NCI-H226 (cell line): Measurements from ENCODE around the gene SSBP3.

Source experiments
- DNase-seq: peaks from one replicate; pipeline ENCODE4 v3.0.0-alpha.2; 2015

The SSBP3 gene

DNA sequence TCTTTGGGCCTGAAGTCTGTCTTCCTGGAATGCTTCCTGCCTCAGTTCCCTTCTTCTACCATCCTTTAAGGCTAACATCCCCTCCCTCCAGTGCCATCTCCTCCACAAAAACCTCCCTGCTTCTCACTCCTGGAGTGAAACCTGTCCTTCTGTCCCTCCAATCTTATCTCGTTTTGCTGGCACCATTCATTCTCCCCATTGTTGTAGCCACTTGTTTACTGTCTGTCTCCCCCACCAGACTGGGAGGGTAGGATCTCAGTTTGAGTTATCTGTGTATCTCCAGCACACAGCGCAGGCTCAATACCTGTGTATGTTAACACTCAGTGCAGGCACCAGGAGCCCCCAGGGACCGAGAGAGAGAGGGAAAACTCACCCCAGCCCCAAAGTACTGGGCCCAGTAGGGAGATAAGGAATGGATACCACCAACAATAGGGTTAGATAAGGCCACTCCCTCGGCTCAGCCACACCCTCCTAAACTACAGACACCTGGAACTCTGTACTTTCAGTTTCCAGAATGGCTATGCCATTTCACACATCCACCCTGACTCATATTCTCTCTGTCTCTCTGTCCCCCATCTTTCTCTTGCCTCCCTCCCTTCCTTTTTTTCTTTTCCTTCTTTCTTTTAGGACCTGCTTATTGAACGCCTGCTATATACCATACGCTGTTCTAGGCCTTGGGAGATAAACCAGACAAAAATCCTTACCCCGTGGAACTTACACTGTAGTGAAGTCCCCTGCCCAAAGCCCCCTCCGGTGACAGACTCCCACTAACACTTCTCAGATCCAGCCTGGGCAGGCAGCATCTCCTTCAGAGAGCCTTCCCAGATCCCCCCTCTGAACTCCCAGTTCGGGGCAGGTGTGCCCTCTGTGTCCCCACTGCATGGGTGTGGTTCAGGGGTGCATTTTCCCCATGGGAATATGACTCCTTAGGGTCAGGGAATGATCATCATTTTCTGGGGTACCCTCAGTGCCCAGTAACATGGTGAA is 3.3 kb upstream of the SSBP3 start:
- DNase-seq: no peak

- peak; percentile 73 for DNase-seq
These were observed 2.2 kb upstream of the SSBP3 start for GRCh38 chr1:54408147-54409066.

DNA sequence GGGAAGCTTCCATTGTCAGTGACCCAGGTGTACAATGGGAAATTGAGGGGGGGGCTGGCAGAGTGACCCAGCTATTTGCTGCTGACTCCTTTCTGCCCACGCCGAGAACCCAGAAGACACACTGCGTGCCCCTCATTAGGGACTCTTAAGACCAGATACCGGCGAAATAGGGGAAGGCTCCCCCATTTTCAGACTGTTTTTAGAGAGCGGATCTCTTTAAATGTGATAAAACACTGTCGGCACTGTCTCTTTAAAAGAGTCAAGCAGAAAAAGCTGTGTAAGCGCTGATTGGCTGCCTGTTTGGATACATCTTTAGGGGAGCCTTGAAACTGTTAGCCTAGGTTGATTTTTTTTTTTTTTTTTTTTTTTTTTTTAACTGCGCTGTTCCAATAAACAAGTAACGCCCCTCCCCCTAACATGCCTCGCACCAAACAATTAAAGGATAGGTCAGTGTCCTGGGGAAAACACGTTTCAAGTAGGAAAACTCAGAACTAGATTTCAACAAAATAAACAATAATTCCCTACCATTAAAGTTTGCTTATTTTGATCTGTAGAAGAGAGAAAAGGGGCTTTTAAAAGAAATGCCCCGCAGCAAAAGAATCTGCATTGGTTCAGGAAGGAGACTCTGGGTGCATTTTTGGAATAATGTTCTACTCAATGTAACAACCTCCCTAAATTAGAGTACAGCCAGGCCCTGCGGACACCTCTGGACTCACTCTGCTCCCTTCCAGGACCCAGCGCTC is 1.4 kb upstream of the SSBP3 start:
- peak; percentile 84 for DNase-seq

DNA sequence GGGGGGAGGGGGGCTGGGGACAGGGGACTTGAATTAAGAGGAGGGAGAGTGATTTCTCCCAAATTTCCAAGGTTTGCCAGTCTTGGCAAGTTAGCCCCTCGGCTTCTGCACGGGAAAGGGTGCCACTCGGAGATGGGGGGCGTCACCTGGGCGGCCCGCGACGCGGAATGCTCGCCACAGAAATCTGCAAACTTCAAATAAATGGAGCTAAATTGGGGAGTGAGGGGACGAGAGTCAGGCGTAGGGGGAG is 885 bp upstream of the SSBP3 start:
- no peak for DNase-seq

DNA sequence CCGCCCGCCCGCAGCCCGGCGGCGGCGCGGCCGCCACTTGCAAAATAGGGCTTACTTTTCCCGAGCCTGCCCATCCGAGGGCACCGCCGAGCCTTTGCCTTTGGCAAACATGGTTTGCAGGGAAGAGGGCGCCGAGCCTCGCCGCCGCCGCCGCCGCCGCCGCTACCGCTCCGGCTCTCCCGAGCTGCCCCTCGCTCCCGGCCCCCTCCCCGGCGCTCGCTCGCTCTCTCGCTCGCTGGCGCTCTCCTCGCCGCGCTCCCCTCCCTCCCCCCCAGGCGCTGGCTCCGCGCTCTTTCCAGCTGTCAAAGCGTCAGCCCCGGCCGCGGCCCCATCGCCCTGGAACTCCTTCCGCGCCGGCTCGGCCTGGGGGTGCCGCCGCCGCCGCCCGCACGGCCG is 298 bp downstream of the SSBP3 start:
- no peak for DNase-seq

DNA sequence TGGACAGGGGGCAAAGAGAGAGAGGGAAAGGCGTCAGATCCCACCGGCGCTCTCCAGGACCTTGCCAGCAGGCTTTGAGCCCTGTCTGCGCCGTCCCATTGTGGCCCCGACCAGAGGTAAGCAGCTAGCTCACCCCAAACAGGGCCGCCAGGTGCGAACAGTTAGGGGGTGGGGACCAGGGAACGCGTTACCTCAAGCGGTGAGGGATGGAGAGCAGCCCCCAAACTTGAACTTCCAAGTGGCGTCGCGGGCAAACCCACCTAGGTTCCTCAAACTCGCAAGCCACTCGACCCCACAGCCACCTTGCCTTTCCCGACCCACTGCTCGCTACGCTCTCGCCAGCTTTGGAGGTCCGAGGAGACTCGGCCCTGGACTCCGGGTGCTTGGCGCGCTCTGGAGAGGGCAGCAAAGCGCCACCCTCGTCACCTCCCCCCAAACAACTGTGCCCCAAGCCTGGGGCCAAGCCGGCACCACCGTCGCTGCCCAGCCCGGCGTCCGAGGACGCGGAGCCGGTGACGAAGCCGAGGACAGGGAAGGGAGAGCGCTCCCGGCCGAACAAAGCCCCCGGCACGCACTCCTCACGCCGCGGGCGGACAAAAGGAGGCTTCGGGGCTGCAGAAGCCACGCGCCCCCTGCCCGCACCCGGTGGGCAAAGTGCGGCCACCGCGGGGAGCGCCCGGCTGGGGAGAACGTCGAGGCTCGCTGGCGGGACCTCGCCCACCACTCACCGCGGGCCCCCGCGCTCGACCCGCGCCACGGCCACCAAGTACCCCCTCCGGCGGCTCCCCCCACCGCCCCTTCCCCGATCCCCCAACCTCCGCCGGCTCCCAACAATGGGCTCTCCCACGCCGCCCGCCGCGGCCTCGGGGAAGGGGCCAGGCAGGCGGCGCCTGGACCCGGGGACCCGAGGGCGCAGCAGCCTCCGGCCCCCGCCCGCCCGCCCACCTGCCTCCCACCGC is 976 bp downstream of the SSBP3 start:
- DNase-seq: no peak

- no peak for DNase-seq
These were observed 1.9 kb downstream of the SSBP3 start for GRCh38 chr1:54404263-54404662.

GRCh38 chr1:54403808-54404261 is 2.4 kb downstream of the SSBP3 start:
- peak; percentile 18 for DNase-seq

GRCh38 chr1:54403405-54403804 is 2.8 kb downstream of the SSBP3 start:
- DNase-seq: no peak

- no peak for DNase-seq
These were observed 3.3 kb downstream of the SSBP3 start for GRCh38 chr1:54402896-54403295.

DNA sequence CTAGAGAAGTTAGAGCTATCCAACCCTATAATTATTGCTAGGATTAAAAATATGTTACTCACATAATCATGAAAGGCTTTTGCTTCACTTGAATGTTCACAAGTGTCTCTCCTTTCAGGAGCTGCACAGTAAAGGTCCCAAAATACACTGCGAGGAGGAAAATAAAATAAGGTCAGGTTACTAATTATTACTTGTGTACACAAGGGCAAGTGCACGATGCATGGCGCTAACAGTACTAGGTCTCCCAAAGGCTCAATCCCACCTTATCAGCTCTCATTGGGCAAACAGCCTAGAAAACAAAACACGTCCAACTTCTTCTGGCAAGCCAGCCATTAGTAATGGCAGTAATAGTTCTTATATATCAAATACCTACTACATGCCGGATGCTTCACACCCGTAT is 4.4 kb downstream of the SSBP3 start:
- no peak for DNase-seq

GRCh38 chr1:54400329-54400728 is 5.9 kb downstream of the SSBP3 start:
- no peak for DNase-seq

- DNase-seq: no peak
These were observed 6.4 kb downstream of the SSBP3 start for GRCh38 chr1:54399765-54400164.

DNA sequence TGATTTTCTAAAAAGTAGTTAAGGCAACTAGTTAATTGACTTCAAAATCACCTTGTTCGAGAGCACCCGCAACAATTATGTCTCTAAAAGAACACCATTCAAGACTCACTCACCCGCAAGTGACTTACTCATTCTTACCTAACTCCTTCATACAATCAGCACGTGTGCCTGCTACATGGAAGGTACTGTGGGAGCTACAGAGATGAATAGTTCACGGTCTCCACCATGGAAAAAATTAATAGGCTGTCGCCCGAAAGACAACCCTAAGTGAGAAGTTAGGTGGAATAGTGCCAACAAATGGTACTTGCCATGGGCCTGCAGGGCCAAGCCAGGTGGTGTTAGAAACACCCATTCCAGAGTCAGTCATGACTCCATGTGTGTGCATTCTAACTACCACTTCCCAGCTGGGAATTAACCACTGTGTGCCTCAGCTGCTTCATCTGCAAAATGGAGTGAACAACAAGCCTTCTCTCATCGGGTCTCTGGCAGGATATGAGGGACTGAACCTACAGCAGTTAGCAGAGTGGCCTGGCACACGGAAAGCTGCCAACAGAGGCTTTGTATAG is 7.1 kb downstream of the SSBP3 start:
- no peak for DNase-seq

DNA sequence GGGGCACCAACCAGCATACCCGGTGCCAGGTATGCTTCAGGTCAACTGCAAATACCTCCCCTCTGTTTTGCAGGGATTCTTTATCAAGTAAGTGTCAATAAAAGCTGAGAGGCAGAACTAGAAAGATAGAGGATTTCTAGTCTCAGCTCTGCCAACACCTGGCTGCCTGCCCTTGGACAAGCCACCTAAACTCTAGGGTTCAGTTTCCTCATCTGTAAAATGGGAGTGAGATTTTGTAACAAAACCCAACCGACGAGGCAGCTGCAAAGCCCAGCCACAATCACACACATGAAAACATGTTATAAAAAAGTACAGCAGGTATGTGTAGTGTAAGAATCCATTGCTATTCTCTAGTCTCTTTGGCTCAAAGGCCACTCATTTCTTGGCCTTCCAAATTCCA is 8.2 kb downstream of the SSBP3 start:
- no peak for DNase-seq

DNA sequence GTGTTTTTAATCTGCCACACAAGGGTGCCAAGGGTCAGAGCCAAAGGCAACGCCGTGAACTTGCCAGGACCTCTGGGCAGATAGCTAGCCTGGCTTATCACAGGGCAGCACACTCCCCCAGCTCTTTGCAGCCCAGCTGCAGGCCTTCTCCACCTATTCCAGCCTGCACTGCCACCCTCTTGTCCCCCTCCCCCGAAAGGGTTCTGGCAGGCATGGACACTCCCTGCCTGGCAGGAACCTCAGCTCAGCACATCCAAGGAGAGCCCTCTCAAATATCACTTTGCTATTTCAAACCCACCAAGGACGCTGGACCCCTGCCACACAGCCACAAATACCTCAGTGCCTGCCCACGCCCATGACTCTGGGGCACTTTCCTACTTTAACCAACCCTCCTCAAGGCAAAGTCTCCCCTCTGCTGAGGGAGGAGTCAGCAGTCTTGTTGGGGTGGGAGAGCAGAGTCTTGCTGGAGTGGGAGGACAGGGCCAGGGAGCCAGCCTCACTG is 9.1 kb downstream of the SSBP3 start:
- peak; percentile 43 for DNase-seq

- DNase-seq: no peak
These were observed 9.8 kb downstream of the SSBP3 start for GRCh38 chr1:54396261-54396933.

DNA sequence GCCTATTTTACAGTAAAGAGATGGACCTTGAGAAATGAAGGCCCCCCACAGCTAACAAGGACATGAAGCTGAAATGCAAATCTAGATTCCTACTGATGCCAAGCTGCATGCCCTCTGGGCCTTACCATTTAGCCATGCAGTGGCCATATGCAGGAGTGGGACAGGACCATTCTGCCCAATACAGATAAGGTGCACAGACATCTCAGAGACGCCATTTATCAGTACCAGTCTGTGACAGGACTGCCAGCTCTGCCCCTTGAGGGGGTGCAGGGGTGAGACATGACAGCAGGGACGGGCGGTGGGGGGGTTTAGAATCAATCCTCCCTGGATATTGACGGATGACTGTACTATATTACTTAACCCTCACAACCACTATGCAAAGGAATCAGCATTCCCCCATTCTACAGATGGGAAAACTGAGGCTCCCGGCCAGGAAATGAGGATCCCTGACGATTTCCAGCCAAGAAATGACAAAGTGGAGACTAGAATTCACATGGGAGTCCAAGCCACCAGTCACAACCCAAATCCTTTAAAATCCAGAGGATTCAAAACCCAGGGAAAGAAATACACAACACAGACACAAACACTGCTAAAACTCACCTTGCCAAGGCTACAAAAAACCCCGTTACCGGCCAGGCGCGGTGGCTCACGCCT is 10.8 kb downstream of the SSBP3 start:
- DNase-seq: no peak

DNA sequence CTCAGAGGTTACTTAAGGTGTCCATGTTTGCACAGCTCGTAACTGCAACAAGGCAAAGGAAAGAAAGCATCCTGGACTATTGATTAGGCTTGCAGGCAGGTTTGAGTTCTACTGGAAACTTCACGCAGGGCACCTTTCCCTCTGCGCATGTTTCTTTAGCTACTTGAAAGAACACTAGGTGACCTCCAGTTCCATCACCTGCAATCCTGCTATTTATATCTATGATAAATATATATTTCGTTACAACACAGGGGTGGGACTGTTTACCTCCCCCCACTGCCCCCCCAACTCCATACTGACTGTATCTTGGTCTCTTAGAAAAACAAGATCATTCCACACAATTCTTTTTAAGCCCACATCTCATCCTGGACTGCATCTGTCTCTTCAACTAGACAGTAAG is 12.1 kb downstream of the SSBP3 start:
- DNase-seq: no peak

GRCh38 chr1:54392401-54392800 is 13.8 kb downstream of the SSBP3 start:
- DNase-seq: no peak
